Ecto neural progenitor cell (in vitro differentiated cells): ENCODE data around the gene S100P.

Experiments
- DNase-seq: peaks from one replicate; pipeline ENCODE4 v3.0.0-alpha.2; 2018; ENCODE audit warnings: low spot score

S100P gene

DNA sequence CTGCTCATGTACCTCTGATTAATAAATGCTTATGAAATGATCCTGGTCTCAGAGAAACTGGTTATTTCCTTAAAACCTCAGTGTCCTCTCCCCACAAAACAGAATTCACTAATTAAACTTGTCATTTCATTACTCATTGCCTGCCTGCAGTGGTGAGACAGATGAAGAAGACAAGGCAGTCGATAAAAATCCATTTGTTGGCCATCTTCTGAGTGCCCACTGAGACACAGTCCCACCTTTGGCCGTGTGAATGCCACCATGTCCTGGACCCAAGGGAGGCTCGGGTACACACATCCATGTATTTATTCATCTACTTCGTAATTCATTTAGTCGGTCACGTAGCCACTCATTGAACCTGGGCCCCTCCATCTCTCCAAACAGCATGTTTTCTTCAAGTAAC is 3.5 kb downstream of the S100P start:
- no peak for DNase-seq

DNA sequence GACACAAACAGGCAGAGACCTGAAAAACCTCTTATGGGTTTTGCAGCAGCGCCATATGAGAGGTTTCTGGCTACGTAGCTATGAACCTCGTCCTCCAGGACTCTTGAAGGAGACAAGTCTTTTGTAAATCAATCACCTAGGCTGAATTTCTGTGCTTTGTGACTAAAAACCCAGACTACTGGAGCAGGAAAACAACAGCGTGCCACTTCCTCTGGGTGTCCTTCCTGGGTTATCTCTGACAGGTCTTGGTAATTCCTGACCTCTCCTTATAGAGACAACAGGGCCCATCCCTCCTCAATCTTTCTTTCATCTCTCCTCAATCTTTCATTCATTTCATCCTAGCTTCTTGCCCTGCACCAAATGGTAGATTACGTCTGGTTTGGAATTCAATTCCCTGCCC is 5.7 kb downstream of the S100P start:
- DNase-seq, result no peak

DNA sequence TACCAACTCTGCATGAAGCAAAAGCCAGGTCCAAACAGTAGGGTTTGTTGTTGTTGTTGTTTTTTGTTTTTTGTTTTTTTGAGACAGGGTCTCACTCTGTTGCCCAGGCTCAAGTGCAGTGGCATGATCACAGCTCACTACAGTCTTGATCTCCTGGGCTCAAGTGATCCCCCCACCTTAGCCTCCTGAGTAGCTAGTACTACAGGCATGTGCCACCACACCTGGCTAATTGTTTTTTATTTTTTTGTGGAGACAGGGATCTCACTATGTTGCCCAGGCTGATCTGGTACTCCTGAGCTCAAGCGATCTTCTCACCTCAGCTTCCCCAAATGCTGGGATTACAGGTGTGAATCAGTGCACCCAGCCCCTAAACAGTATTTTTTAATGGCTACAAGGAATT is 6.2 kb downstream of the S100P start:
- DNase-seq, result no peak

DNA sequence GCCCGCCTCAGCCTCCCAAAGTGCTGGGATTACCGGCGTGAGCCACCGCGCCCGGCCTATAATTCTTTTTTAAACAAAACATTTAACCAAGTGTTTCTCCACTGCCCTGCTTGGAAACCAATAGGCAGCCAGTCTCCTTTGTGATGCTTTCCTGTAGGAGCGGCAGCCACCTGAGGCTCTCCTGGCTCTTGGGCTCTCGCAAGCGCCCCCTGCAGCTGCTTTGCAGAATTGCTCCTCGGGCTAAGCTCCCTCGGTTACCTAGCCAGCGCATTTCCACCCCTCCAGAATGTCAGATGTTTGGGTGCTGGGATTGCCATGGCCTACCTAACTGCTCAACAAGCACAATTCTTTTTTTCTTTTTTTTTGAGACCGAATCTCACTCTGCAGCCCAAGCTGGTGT is 7.7 kb downstream of the S100P start:
- no peak for DNase-seq

DNA sequence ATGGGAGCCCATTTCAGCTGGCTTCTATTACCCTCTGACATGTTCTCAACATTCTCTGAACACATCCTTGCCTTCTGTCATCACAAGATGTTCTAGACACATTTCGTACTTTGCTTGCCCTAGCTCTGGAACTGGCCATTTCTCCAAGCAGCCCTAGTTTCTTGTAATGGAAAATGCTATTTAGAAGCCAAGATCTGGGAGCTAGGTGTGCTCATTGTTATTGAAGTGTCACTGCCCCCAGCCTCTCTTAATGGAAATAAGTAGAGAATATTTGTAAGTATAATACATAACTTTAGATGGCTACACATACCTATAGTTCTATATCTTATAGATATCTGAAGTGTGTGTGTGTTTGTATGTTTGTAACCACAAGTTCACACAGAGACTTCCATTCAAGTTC is 9.1 kb downstream of the S100P start:
- DNase-seq, result no peak

DNA sequence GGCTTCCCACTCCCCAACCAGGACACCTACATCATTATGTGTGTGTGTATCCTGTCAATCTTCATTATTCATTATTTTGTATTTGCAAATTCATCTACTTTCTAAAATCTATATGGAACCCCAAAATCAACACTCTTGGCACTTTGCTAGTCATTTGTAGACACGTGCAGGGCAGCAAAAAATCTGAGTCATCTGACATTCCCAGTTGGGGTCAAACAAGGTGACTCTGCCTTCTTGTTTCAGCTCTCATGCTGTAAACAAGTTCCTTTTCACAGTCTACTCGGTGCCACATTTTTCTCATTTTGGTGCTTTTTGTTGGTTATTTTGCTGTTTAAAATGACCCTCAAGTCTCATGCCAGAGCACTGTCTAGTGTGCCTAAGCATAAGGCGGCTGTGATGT is 10.1 kb downstream of the S100P start:
- DNase-seq, result no peak

DNA sequence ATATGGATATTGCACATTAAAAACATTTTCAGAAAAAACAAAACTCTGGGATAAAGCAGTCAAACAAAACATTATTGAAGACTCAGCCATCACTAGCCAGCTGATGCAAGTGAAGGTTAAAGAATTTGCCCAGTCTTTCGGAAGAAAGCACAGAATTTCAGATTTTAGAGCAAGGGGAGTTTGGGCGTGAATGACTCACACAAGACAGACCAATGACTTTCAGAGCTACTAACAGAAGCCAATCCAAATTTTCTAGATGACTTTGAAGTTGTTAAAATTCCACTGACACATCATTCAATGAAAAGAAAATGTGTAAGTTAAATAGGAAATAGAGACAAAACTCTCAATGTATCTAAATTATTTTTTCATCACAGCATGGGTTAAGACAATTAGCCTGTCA is 12.0 kb downstream of the S100P start:
- no peak for DNase-seq

DNA sequence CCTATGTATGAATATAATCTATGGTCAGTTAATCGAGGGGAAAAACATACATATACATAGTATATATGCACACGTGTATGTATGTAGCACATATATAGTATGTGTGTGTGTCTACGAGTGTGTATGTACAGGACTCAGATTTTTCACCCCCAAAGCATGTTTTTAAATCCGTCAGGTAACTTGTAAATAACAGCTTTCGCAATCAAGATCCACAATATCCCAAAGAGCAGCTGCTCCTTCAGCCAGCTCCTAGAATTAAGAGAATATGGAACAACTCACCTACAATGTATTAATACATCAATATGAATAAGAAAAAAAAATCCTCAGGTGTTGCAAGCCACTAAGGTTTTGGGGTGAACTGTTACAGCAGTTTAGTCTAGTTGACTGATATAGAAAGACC is 12.5 kb downstream of the S100P start:
- no peak for DNase-seq

DNA sequence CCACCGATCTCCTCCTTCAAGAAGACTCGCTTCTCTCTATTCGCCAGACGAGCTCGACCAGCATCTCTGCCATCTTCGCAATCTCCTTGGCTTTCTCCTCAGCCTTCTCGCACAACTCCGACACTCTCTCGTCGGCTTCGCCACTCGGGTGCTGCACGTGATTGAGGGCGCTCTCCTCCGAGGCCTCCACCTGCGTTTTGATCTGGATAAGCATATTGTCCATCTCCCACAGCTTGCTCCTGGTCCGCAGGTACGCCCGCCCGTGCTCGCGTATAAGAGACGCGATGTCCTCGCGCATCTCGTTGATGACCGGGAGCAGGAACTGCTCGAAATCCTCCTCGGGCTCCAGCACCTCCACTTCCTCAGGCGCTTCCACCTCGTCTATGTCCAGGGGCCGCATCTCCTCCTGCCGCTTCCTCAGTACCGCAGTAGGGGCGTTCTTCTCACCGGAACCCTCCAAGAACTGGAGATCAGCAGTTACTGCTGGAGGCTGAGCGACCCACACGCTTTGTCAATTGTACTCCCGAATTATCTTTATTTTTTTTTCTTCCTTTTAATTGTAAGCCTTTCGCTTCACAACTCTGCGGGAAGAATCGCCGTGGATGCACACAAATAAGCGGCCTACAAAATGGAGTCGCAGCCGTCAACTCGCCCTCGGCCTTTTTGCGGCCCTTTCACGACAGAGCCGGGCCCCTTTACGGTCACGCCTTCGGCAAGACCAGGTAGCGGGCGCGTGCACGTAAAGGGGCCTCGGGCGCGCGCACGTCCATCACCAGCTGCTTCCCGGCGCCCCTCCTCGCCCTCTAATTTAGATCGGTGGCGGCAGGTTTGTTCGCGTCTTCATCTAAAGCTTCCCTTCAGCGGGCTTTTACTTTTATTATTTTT is 15.8 kb downstream of the S100P start, which contains the start of gene MRFAP1L1:
MRFAP1L1 (minus strand) TSS at position 636 of the 885 bp plus-strand sequence; CDS start at position 400, 236 bp downstream.
- peak; percentile 97 for DNase-seq

DNA sequence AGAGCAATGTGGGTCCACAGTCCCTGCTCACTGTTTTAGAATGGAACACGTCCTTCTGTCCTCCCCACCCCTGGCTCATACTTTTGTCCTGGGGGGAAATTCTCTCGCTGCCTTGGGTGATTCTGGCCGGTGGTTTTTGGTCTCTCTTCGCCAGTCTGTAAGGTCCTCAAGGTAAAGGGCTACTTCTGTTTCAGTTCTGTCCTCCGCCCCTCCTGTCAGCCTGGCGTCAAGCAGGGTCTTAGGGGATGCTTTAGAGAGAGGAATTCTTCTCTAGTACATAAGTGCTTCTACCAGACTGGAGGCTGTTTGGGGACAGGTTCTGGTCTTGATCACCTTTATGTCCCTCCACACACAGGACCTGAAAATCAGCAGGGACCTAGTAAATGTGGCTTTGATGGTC is 16.6 kb downstream of the S100P start:
- DNase-seq, result no peak

DNA sequence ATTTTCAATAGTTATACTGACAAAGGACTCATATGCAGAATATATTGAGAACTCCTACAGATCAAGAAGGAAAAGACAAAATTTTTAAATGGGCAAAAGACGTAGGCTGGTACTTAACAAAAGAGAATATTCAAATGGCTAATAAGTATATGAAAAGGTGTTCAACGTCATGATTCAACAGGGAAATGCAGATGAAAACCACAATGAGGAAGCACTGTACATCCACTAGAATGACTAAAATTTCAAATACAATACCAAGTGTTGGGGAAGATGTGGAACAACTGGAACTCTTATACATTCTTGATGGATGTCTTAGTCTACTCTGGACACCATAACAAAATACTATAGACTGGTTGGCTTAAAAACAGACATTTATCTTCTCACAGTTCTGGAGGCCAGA is 17.3 kb downstream of the S100P start:
- DNase-seq, result no peak

DNA sequence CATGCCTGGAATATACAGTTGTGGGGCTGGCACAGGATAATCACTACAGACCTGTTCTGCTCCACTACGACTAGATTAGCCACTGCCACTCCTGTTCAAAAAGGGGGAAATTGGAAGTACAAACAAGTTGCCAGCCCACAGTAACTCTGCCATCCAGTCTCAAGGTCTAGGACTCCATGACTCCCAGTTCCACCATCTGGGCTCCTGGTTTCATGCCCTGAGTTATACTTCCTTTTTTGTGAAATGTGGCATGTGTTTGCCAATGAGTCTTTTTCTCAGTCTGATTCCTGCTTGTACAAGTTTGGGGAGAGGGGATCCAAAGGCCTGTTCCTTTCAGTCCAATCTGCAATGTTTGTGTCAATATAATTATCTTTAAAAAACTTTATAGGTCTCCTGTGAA is 21.3 kb downstream of the S100P start:
- DNase-seq, result no peak

DNA sequence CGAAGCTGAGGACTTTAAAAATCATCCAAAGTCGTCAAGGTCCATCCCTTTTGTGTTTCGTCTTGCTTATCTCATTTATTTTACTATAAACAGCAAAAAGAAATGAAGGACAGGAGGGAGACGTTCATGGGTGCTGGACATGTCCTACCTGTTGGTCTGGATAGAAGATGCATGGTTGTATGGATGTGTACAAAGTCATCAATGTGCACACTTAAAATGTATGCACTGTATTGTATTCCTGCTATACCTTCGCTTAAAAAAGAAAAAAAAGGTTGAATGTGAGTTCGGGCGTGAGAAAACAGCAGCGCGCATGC is 22.0 kb downstream of the S100P start:
- DNase-seq, result no peak

DNA sequence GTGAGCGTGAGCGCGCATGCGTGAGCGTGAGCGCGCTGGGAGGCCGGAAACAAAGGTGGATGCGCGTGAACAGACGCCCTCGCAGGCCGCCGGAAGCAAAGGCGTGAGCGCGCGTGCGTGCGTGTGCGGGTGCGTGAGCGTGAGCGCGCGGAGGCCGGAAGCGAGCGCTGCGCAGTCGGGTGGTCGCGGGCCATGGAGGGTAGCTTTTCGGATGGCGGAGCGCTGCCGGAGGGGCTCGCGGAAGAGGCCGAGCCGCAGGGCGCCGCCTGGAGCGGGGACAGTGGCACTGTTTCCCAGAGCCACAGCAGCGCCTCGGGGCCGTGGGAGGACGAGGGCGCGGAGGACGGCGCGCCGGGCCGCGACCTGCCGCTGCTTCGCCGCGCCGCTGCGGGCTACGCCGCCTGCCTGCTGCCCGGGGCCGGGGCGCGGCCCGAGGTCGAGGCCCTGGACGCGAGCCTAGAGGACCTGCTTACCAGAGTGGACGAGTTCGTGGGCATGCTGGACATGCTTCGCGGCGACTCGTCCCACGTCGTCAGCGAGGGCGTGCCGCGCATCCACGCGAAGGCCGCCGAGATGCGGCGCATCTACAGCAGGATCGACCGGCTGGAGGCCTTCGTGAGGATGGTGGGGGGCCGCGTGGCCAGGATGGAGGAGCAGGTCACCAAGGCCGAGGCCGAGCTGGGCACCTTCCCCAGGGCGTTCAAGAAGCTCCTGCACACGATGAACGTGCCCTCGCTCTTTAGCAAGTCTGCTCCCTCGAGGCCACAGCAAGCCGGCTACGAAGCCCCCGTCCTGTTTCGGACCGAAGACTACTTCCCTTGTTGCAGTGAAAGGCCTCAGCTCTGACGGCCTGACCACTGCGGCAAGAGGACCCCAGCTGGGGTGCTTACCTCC is 22.6 kb downstream of the S100P start, which contains the start of gene BLOC1S4:
BLOC1S4 (plus strand) TSS at position 157 of the 894 bp plus-strand sequence; CDS start at position 193, 36 bp downstream.
- peak; percentile 91 for DNase-seq

DNA sequence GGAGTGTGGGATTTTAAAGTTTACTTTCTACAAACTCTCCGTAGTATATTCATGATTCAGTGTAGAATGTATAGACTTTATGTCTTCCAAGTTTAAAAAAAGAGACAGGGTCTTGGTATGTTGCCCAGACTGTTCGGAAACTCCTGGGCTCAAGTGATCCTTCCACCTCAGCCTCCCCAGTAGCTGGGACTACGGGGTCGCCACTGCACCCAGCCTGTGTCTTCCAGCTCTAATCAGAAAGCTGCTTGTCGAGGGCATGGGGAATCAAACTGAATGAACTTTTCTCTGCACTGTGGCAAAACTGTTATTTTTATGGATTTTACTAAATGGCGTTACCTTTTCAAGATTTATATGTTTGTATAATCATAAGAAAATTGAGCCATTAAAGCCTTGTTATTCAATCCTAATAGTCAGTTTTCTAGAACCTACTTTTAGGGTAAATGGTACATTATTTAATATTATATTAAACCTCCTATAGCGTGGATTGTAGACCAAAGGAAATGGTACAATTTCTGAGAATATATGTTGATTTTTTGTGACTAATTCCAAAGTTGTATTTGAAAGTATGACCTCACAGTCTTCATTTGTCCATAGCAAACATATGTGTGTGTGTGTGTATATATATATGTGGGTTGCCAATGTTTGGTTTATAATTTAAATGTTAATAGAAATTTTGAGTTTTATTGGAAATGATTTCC is 23.4 kb downstream of the S100P start:
- DNase-seq, result no peak

DNA sequence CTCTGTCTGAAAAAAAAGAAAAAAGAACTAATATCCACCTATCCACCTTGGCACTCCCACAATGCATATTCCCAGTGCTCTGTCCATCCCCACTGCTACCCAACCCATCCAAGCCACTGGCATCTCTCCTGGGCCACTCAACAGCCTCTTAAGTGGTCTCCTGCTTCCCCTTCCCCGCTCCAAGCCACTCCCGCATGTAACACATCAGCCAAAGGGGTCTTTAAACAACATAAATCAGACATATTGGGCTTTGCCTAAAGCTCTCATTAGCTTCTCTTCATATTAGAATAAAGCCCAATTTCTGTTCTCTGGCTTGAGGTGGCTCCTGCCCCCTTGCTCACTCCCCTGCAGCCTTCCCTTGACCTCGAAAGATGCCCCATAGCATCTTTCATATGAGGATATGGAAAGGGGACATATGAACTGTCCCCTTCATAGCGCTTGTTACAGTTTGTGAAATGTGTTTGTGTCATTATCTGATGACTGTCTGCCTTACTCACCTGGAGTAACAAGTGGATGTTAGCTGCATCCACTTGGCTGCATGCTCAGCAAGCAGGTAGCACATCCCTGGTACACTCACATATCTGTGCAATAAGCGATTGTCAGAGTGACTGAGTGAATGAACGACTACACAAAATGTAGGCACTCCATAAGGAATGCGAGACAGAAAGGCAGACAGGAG is 25.4 kb downstream of the S100P start:
- no peak for DNase-seq

DNA sequence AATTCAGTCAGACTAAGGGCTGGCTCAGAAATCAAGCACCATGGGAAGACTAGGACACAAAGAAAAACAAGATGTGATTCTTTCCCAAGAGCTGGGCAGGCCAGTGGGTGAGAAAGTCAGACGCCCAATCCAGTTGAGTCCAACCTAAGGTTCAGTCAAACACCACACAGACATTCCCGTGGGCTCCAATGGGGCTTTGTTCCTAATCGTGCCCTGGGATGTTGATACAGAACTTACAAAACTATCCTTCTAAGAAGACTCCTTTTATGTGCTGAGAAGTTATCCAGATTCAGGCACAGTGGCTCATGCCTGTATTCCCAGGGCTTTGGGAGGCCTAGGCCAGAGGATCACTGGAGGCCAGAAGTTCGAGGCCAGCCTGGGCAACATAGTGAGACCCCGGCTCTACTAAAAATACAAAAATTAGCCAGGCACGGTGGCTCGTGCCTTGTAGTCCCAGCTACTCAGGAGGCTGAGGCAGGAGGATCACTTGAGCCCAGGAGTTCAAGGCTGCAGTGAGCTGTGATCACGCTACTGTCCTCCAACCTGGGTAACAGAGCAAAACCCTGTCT is 26.0 kb downstream of the S100P start:
- no peak for DNase-seq

DNA sequence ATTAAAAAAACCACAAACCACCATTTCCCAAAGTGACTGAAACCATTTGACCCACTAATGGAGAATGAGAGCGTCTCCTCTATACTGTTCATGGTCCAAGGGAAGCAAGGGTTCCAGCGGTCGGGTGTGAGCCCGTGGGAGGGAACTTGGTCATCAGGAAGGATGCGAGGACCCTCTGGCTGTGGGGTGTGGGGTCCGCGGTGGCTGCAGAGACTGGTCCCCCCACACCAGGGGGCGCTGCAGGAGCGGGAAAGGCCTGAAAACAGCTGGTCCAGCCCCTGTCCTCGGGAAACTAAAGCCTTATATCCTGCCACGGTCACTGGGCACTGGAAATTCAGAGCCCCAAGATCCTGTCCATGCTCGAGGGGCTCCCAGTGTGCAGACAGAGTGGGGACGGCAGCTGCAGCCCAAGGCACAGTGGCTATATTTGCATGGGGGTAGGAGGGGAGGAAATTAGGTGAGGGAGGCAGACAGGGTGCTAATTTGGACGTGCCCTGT is 26.6 kb downstream of the S100P start:
- peak; percentile 94 for DNase-seq

DNA sequence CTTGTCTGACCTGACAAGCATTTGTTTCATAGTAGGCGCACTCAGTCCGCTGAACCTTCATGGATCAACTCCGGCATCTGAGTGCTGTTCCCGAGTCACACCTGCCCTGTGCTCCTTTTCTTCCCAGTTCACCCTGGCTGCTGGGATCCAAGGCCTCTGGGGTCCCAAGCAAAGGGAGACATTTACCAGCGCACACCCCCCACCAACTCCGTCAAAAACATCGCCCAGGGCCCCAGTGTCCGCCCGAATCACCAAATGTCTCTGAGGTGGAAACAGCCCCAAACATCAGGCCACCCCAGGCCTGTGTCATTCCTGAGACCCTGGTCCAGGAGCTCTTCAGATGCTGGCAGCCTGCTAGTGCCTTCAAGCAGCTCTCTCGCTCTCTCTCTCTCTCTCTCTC is 27.4 kb downstream of the S100P start:
- no peak for DNase-seq

DNA sequence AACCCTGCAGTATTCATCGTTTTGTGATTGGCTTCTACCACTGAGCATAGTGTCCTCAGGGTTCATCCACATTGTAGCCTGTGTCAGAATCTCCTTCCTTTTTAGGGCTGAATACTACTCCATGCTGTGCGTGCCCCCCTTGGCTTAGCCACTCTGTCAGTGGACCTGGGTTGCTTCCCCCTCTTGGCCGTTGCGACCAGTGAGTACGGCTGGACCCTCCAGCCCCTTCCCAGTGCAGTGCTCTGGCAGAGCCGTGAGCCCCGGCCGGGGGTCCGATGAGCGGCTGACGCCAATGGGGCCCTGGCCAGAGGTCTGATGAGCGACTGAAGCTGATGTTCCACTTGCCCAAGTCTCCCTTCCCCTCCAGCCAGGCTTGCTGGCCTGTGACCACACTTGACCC is 29.2 kb downstream of the S100P start:
- DNase-seq, result no peak

DNA sequence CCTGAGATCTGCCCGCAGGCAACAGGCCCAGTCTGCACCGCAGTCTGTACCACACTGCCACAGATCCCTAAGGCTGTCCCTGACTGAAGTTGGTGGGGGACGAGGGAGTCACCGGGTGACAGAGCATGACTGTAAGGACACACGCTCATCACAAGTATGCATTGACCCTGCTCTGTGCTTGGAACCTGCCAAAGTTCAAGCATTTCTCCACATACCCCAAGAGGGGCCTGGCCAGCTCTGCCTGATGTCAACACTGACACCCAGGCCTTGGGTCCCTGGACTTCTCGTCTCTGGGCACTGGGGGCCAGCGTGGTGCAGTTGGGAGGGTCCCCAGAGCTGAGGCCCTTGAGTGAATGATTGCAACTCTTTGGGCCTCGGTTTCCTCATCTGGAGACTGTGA is 30.2 kb downstream of the S100P start:
- no peak for DNase-seq
